ENCODE data around the gene ETV3. TPM values are rescaled to one million over a fixed set of nuclear protein-coding genes. Genes with fewer than 3 reads are reported as not detected.

The ETV3 gene
- total and polyA plus RNA-seq, 5 donors from 2014 or later, result 6.2 to 89.5 (median 9.0) TPM

- H3K4me3 Mint-ChIP-seq, result peak overlapping the region; percentile 88 to 98 (median 96)
- H3K27ac ChIP-seq (ENCODE audit: insufficient read depth, low read length, poor library complexity, severe bottlenecking), result peak overlapping the region; percentile 94
- peak overlapping the region; percentile 85 to 96 (median 88) for H3K27ac Mint-ChIP-seq
- no peaks in the 10 kb centered on the region for H3K9me3 ChIP-seq (ENCODE audit: control insufficient read depth in 2 of 2, low read length in 2 of 2)
- no peaks in the 10 kb centered on the region for H3K9me3 Mint-ChIP-seq
- peaks cover 65% of the 10 kb centered on the region for H3K4me1 ChIP-seq (ENCODE audit: control insufficient read depth, insufficient read depth, low read length, poor library complexity, severe bottlenecking)
- peak overlapping the region; percentile 92 for H3K4me3 ChIP-seq (ENCODE audit: low read depth, low read length)
- H3K36me3 ChIP-seq (ENCODE audit: control insufficient read depth, insufficient read depth, low read length), result peaks cover 26% of the 10 kb centered on the region
- H3K27me3 Mint-ChIP-seq, result peaks cover under 1% of the 10 kb centered on the region
- H3K4me1 Mint-ChIP-seq, result peaks cover 43 to 75% (median 64%) of the 10 kb centered on the region in 4 donors
- no peaks in the 10 kb centered on the region for H3K27me3 ChIP-seq (ENCODE audit: control insufficient read depth, insufficient read depth, low read length)
- ATAC-seq (ENCODE audit: low read depth in 2 of 2) (no peak), DNase-seq (no peak)
- H3K36me3 Mint-ChIP-seq, result peaks cover 31% of the 10 kb centered on the region
These were observed 1.2 kb downstream of the ETV3 start for GRCh38 chr1:157137046-157137407.

- H3K27me3 ChIP-seq (ENCODE audit: control insufficient read depth, insufficient read depth, low read length), result no peaks in the 10 kb centered on the region
- H3K27ac ChIP-seq (ENCODE audit: insufficient read depth, low read length, poor library complexity, severe bottlenecking), result no peak overlapping the region
- Mint-ChIP-seq H3K4me1 (peaks cover 49 to 82% (median 71%) of the 10 kb centered on the region in 4 donors), H3K27ac (peak overlapping the region; percentile 57 to 97 (median 96)), H3K9me3 (no peaks in the 10 kb centered on the region), H3K4me3 (peak overlapping the region; percentile 88 to 98 (median 96)), H3K27me3 (no peaks in the 10 kb centered on the region), H3K36me3 (peaks cover 38% of the 10 kb centered on the region)
- peaks cover 35% of the 10 kb centered on the region for H3K36me3 ChIP-seq (ENCODE audit: control insufficient read depth, insufficient read depth, low read length)
- DNase-seq (no peak), ATAC-seq (ENCODE audit: low read depth in 2 of 2) (no peak)
- H3K4me3 ChIP-seq (ENCODE audit: low read depth, low read length), result peak overlapping the region; percentile 92
- peaks cover 65% of the 10 kb centered on the region for H3K4me1 ChIP-seq (ENCODE audit: control insufficient read depth, insufficient read depth, low read length, poor library complexity, severe bottlenecking)
- no peaks in the 10 kb centered on the region for H3K9me3 ChIP-seq (ENCODE audit: control insufficient read depth in 2 of 2, low read length in 2 of 2)
These were observed 2.1 kb downstream of the ETV3 start for GRCh38 chr1:157136133-157136532.

- ATAC-seq (ENCODE audit: low read depth in 2 of 2) (no peak), DNase-seq (no peak)
- Histone ChIP-seq H3K4me1 (ENCODE audit: control insufficient read depth, insufficient read depth, low read length, poor library complexity, severe bottlenecking) (peaks cover 65% of the 10 kb centered on the region), H3K36me3 (ENCODE audit: control insufficient read depth, insufficient read depth, low read length) (peaks cover 40% of the 10 kb centered on the region), H3K4me3 (ENCODE audit: low read depth, low read length) (peak overlapping the region; percentile 92), H3K9me3 (ENCODE audit: control insufficient read depth in 2 of 2, low read length in 2 of 2) (no peaks in the 10 kb centered on the region), H3K27me3 (ENCODE audit: control insufficient read depth, insufficient read depth, low read length) (no peaks in the 10 kb centered on the region), H3K27ac (ENCODE audit: insufficient read depth, low read length, poor library complexity, severe bottlenecking) (no peak overlapping the region)
- H3K9me3 Mint-ChIP-seq, result no peaks in the 10 kb centered on the region
- no peak overlapping the region for H3K27ac Mint-ChIP-seq
- peaks cover 39% of the 10 kb centered on the region for H3K36me3 Mint-ChIP-seq
- peaks cover 51 to 84% (median 68%) of the 10 kb centered on the region in 4 donors for H3K4me1 Mint-ChIP-seq
- H3K27me3 Mint-ChIP-seq, result no peaks in the 10 kb centered on the region
- peak overlapping the region in 2 of 4 donors; percentile 28 to 88 for H3K4me3 Mint-ChIP-seq
These were observed 2.5 kb downstream of the ETV3 start for GRCh38 chr1:157135646-157136045.

- H3K36me3 Mint-ChIP-seq, result peaks cover 39% of the 10 kb centered on the region
- ATAC-seq (ENCODE audit: low read depth in 2 of 2) (no peak), DNase-seq (no peak)
- H3K27ac ChIP-seq (ENCODE audit: insufficient read depth, low read length, poor library complexity, severe bottlenecking), result no peak overlapping the region
- peak overlapping the region; percentile 2 for H3K4me3 ChIP-seq (ENCODE audit: low read depth, low read length)
- no peaks in the 10 kb centered on the region for H3K27me3 ChIP-seq (ENCODE audit: control insufficient read depth, insufficient read depth, low read length)
- no peaks in the 10 kb centered on the region for H3K9me3 Mint-ChIP-seq
- peaks cover 65% of the 10 kb centered on the region for H3K4me1 ChIP-seq (ENCODE audit: control insufficient read depth, insufficient read depth, low read length, poor library complexity, severe bottlenecking)
- peak overlapping the region; percentile 8 to 55 (median 25) for H3K27ac Mint-ChIP-seq
- H3K27me3 Mint-ChIP-seq, result no peaks in the 10 kb centered on the region
- peaks cover 51 to 82% (median 65%) of the 10 kb centered on the region in 4 donors for H3K4me1 Mint-ChIP-seq
- no peaks in the 10 kb centered on the region for H3K9me3 ChIP-seq (ENCODE audit: control insufficient read depth in 2 of 2, low read length in 2 of 2)
- peak overlapping the region; percentile 65 to 88 (median 78) for H3K4me3 Mint-ChIP-seq
- H3K36me3 ChIP-seq (ENCODE audit: control insufficient read depth, insufficient read depth, low read length), result peaks cover 45% of the 10 kb centered on the region
These were observed 3.1 kb downstream of the ETV3 start for GRCh38 chr1:157135070-157135469.

- peaks cover 39% of the 10 kb centered on the region for H3K36me3 Mint-ChIP-seq
- Histone ChIP-seq H3K36me3 (ENCODE audit: control insufficient read depth, insufficient read depth, low read length) (peaks cover 50% of the 10 kb centered on the region), H3K4me3 (ENCODE audit: low read depth, low read length) (peak overlapping the region; percentile 48), H3K27me3 (ENCODE audit: control insufficient read depth, insufficient read depth, low read length) (no peaks in the 10 kb centered on the region), H3K27ac (ENCODE audit: insufficient read depth, low read length, poor library complexity, severe bottlenecking) (peak overlapping the region; percentile 26), H3K9me3 (ENCODE audit: control insufficient read depth in 2 of 2, low read length in 2 of 2) (no peaks in the 10 kb centered on the region), H3K4me1 (ENCODE audit: control insufficient read depth, insufficient read depth, low read length, poor library complexity, severe bottlenecking) (peaks cover 65% of the 10 kb centered on the region)
- no peaks in the 10 kb centered on the region for H3K27me3 Mint-ChIP-seq
- H3K27ac Mint-ChIP-seq, result peak overlapping the region; percentile 6 to 55 (median 8)
- ATAC-seq (ENCODE audit: low read depth in 2 of 2) (no peak), DNase-seq (no peak)
- peak overlapping the region; percentile 13 to 88 (median 72) for H3K4me3 Mint-ChIP-seq
- H3K4me1 Mint-ChIP-seq, result peaks cover 47 to 79% (median 61%) of the 10 kb centered on the region in 4 donors
- no peaks in the 10 kb centered on the region for H3K9me3 Mint-ChIP-seq
These were observed 3.8 kb downstream of the ETV3 start for GRCh38 chr1:157134442-157134841.

GRCh38 chr1:157133426-157133825, 4.8 kb downstream of the ETV3 start:
- peaks cover 42% of the 10 kb centered on the region for H3K36me3 Mint-ChIP-seq
- H3K9me3 ChIP-seq (ENCODE audit: control insufficient read depth in 2 of 2, low read length in 2 of 2), result no peaks in the 10 kb centered on the region
- H3K36me3 ChIP-seq (ENCODE audit: control insufficient read depth, insufficient read depth, low read length), result peaks cover 59% of the 10 kb centered on the region
- peak overlapping the region; percentile 26 for H3K27ac ChIP-seq (ENCODE audit: insufficient read depth, low read length, poor library complexity, severe bottlenecking)
- H3K4me3 Mint-ChIP-seq, result peak overlapping the region; percentile 12 to 88 (median 76)
- no peaks in the 10 kb centered on the region for H3K27me3 Mint-ChIP-seq
- H3K4me1 Mint-ChIP-seq, result peaks cover 43 to 71% (median 54%) of the 10 kb centered on the region in 4 donors
- H3K9me3 Mint-ChIP-seq, result no peaks in the 10 kb centered on the region
- DNase-seq, result peak in 2 of 3 donors; percentile 32 to 84
- peak; percentile 25 to 43 for ATAC-seq (ENCODE audit: low read depth in 2 of 2)
- no peaks in the 10 kb centered on the region for H3K27me3 ChIP-seq (ENCODE audit: control insufficient read depth, insufficient read depth, low read length)
- H3K27ac Mint-ChIP-seq, result peak overlapping the region; percentile 55 to 87 (median 59)
- peaks cover 55% of the 10 kb centered on the region for H3K4me1 ChIP-seq (ENCODE audit: control insufficient read depth, insufficient read depth, low read length, poor library complexity, severe bottlenecking)
- peak overlapping the region; percentile 48 for H3K4me3 ChIP-seq (ENCODE audit: low read depth, low read length)

GRCh38 chr1:157132616-157133167, 5.5 kb downstream of the ETV3 start:
- no peaks in the 10 kb centered on the region for H3K9me3 ChIP-seq (ENCODE audit: control insufficient read depth in 2 of 2, low read length in 2 of 2)
- H3K36me3 Mint-ChIP-seq, result peaks cover 48% of the 10 kb centered on the region
- H3K27ac Mint-ChIP-seq, result peak overlapping the region; percentile 33 to 57 (median 55)
- ATAC-seq (ENCODE audit: low read depth in 2 of 2) (no peak), DNase-seq (no peak)
- no peaks in the 10 kb centered on the region for H3K9me3 Mint-ChIP-seq
- peaks cover 67% of the 10 kb centered on the region for H3K36me3 ChIP-seq (ENCODE audit: control insufficient read depth, insufficient read depth, low read length)
- no peaks in the 10 kb centered on the region for H3K27me3 ChIP-seq (ENCODE audit: control insufficient read depth, insufficient read depth, low read length)
- peaks cover 54% of the 10 kb centered on the region for H3K4me1 ChIP-seq (ENCODE audit: control insufficient read depth, insufficient read depth, low read length, poor library complexity, severe bottlenecking)
- peak overlapping the region; percentile 48 for H3K4me3 ChIP-seq (ENCODE audit: low read depth, low read length)
- peaks cover 48 to 72% (median 56%) of the 10 kb centered on the region in 4 donors for H3K4me1 Mint-ChIP-seq
- H3K27ac ChIP-seq (ENCODE audit: insufficient read depth, low read length, poor library complexity, severe bottlenecking), result peak overlapping the region; percentile 31
- H3K4me3 Mint-ChIP-seq, result peak overlapping the region in 3 of 4 donors; percentile 30 to 88 (median 35)
- H3K27me3 Mint-ChIP-seq, result no peaks in the 10 kb centered on the region

- no peaks in the 10 kb centered on the region for H3K9me3 Mint-ChIP-seq
- H3K36me3 Mint-ChIP-seq, result peaks cover 50% of the 10 kb centered on the region
- Histone ChIP-seq H3K4me1 (ENCODE audit: control insufficient read depth, insufficient read depth, low read length, poor library complexity, severe bottlenecking) (peaks cover 48% of the 10 kb centered on the region), H3K36me3 (ENCODE audit: control insufficient read depth, insufficient read depth, low read length) (peaks cover 68% of the 10 kb centered on the region), H3K4me3 (ENCODE audit: low read depth, low read length) (no peak overlapping the region), H3K9me3 (ENCODE audit: control insufficient read depth in 2 of 2, low read length in 2 of 2) (no peaks in the 10 kb centered on the region), H3K27ac (ENCODE audit: insufficient read depth, low read length, poor library complexity, severe bottlenecking) (no peak overlapping the region), H3K27me3 (ENCODE audit: control insufficient read depth, insufficient read depth, low read length) (no peaks in the 10 kb centered on the region)
- DNase-seq (no peak), ATAC-seq (ENCODE audit: low read depth in 2 of 2) (no peak)
- peaks cover 50 to 66% (median 54%) of the 10 kb centered on the region in 4 donors for H3K4me1 Mint-ChIP-seq
- peak overlapping the region in 3 of 4 donors; percentile 8 to 35 (median 29) for H3K4me3 Mint-ChIP-seq
- peak overlapping the region in 2 of 3 donors; percentile 55 to 57 for H3K27ac Mint-ChIP-seq
- no peaks in the 10 kb centered on the region for H3K27me3 Mint-ChIP-seq
These were observed 6.1 kb downstream of the ETV3 start for GRCh38 chr1:157132111-157132510.
